GF-D8 (cell line): ENCODE measurements around the gene ATN1.

ENCODE experiments used
- DNase-seq: peaks from one replicate; lab custom pipeline; 2025; lab: John Stamatoyannopoulos, UW

The ATN1 gene

GRCh38 chr12:6957741-6958608 is 30.2 kb downstream of the ATN1 start:
- DNase-seq, result no peak

- DNase-seq, result peak; percentile 44
Observed at GRCh38 chr12:6958609-6959057, 30.9 kb downstream of the ATN1 start.

- DNase-seq, result peak; percentile 76
Observed at GRCh38 chr12:6959058-6959804, 31.5 kb downstream of the ATN1 start.

GRCh38 chr12:6959805-6960592 is 32.2 kb downstream of the ATN1 start:
- no peak for DNase-seq

- DNase-seq, result peak; percentile 58
Observed at GRCh38 chr12:6960593-6961277, 33.0 kb downstream of the ATN1 start.

GRCh38 chr12:6961278-6961694 is 33.5 kb downstream of the ATN1 start:
- DNase-seq, result peak; percentile 75

- DNase-seq, result peak; percentile 76
Observed at GRCh38 chr12:6961695-6962284, 34.0 kb downstream of the ATN1 start.

- peak; percentile 67 for DNase-seq
Observed at GRCh38 chr12:6962285-6963015, 34.7 kb downstream of the ATN1 start.

- DNase-seq, result no peak
Observed at GRCh38 chr12:6963016-6963731, 35.4 kb downstream of the ATN1 start.

GRCh38 chr12:6963791-6964413 is 36.1 kb downstream of the ATN1 start:
- no peak for DNase-seq

GRCh38 chr12:6964605-6965025 is 36.9 kb downstream of the ATN1 start:
- no peak for DNase-seq

GRCh38 chr12:6965026-6965661 is 37.4 kb downstream of the ATN1 start:
- peak; percentile 60 for DNase-seq

GRCh38 chr12:6965714-6966113 is 38.0 kb downstream of the ATN1 start:
- DNase-seq, result no peak

GRCh38 chr12:6966351-6966750 is 38.6 kb downstream of the ATN1 start:
- DNase-seq, result no peak

GRCh38 chr12:6967651-6968100 is 39.9 kb downstream of the ATN1 start:
- no peak for DNase-seq

GRCh38 chr12:6968426-6968825 is 40.7 kb downstream of the ATN1 start:
- DNase-seq, result no peak

- DNase-seq, result no peak
Observed at GRCh38 chr12:6970096-6970527, 42.4 kb downstream of the ATN1 start.

GRCh38 chr12:6974180-6974579 is 46.4 kb downstream of the ATN1 start:
- no peak for DNase-seq
